Measurements from ENCODE around the gene LY6G6C. TPM values are rescaled to one million over a fixed set of nuclear protein-coding genes. Genes with fewer than 3 reads are reported as not detected.

Gene LY6G6C
- total and polyA plus RNA-seq, 2 of the 13 experiments (the other 11 are each of a cell fraction or from before 2014, with no cell fraction given) = 0.15 TPM; not detected in 1

GRCh38 chr6:31729979-31730630 is 8.6 kb upstream of the LY6G6C start (continued):
- TF ChIP-seq FOXP4 (CRISPR knock-in tag; IDR thresholded peaks at IDR 0.05) = 0 out of 2 replicates have a peak, but pooled peaks have one; percentile 11
- peak; percentile 24; the same call in 1 of the 2 replicates for TF ChIP-seq ZNF280B (CRISPR knock-in tag; IDR thresholded peaks at IDR 0.05; ENCODE audit: borderline replicate concordance)
- no peak for TF ChIP-seq ZNF3 (CRISPR knock-in tag; IDR thresholded peaks at IDR 0.05)
- TF ChIP-seq RXRA (CRISPR knock-in tag; IDR thresholded peaks at IDR 0.05) = no peak
- TF ChIP-seq ZNF562 (CRISPR knock-in tag; IDR thresholded peaks at IDR 0.05; ENCODE audit: borderline replicate concordance) = no peak
- TF ChIP-seq GTF2F1 (IDR thresholded peaks at IDR 0.05; ENCODE audit: low read length) = no peak
- no peak for TF ChIP-seq EP300 (IDR thresholded peaks at IDR 0.05; ENCODE audit: low read depth in 2 of 2, low read length in 2 of 2)
- no peak for TF ChIP-seq EP300 (CRISPR knock-in tag; IDR thresholded peaks at IDR 0.05; ENCODE audit: borderline replicate concordance)
- TF ChIP-seq ZNF138 (CRISPR knock-in tag; IDR thresholded peaks at IDR 0.05; ENCODE audit: low read depth) = peak; percentile 78; the same call in 1 of the 2 replicates
- TF ChIP-seq FOXJ3 (CRISPR knock-in tag; IDR thresholded peaks at IDR 0.05; ENCODE audit: borderline replicate concordance) = no peak
- TF ChIP-seq SCMH1 (CRISPR knock-in tag; IDR thresholded peaks at IDR 0.05; ENCODE audit: borderline replicate concordance) = no peak
- TF ChIP-seq ZNF468 (CRISPR knock-in tag; IDR thresholded peaks at IDR 0.05) = no peak
- TF ChIP-seq POLR2A (IDR thresholded peaks at IDR 0.05; ENCODE audit: insufficient read depth in 1 of 2, low read depth in 2 of 2, low read length in 2 of 2) = no peak; a peak in 1 of 4 replicates
- TF ChIP-seq ZNF224 (CRISPR knock-in tag; IDR thresholded peaks at IDR 0.05) = peak; percentile 70; the same call in 1 of the 2 replicates
- no peak for TF ChIP-seq ZNF543 (CRISPR knock-in tag; IDR thresholded peaks at IDR 0.05)
- no peak for TF ChIP-seq ZNF136 (CRISPR knock-in tag; IDR thresholded peaks at IDR 0.05; ENCODE audit: low read depth)
- no peak for TF ChIP-seq RORA (CRISPR knock-in tag; IDR thresholded peaks at IDR 0.05)
- no peak for TF ChIP-seq SPEN (CRISPR knock-in tag; IDR thresholded peaks at IDR 0.05; ENCODE audit: low read depth)
- TF ChIP-seq NCOA1 (CRISPR knock-in tag; IDR thresholded peaks at IDR 0.05) = 0 out of 2 replicates have a peak, but pooled peaks have one; percentile 70
- TF ChIP-seq TSC22D2 (CRISPR knock-in tag; IDR thresholded peaks at IDR 0.05; ENCODE audit: borderline replicate concordance) = no peak; the same call in 1 of the 2 replicates
- no peak for TF ChIP-seq ZBTB8A (CRISPR knock-in tag; IDR thresholded peaks at IDR 0.05; ENCODE audit: borderline replicate concordance, low read depth)
- no peak for TF ChIP-seq HNF1A (IDR thresholded peaks at IDR 0.05; ENCODE audit: low read depth)
- no peak for TF ChIP-seq HNF1A (CRISPR knock-in tag; IDR thresholded peaks at IDR 0.05; ENCODE audit: borderline replicate concordance)

All from HepG2 (cell line).